ENCODE results near the gene C14orf180. TPM values are rescaled to one million over a fixed set of nuclear protein-coding genes. Genes with fewer than 3 reads are reported as not detected.
A peak's percentile ranks its signal among the peaks of the same experiment; 100 is the strongest.
"Not testable (repeated sequence)": the region's sequence is repeated elsewhere in the genome, so short reads cannot be mapped to it uniquely, and the experiment has no call there.

The C14orf180 gene
- total and polyA plus RNA-seq, 5 donors: 56.5 to 153 (median 107) TPM

DNA sequence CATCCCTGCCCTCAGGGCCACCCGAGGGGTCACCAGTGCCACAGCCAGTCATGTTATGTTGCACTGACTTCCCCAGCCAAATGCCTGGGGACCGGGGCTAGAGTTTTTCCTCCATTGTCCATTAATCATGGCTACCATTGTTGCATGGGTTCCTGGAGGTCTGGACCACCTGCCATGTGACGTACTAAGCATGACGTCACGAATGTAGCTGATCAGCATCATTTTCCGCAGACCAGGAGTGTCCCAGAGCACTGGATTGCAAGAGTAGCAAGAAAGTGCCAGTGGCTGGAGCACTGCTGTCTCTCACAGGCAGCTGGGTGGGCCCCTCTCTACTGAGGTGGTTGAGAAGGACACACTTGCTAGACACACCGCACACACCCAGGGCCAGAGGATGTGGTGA lies 6.9 kb upstream of the C14orf180 start:
- 86% methylated on average over 7 of the region's 7 CpGs for WGBS
- DNase-seq (no peak), ATAC-seq (no peak)
- Histone ChIP-seq H3K4me3 (ENCODE audit: low read length) (no peak overlapping the region), H3K9me3 (ENCODE audit: control insufficient read depth, low read length) (no peaks in the 10 kb centered on the region), H3K27me3 (ENCODE audit: control insufficient read depth, insufficient read depth) (no peaks in the 10 kb centered on the region), H3K4me1 (ENCODE audit: control insufficient read depth, insufficient read depth, low read length) (no peaks in the 10 kb centered on the region), H3K27ac (ENCODE audit: low read length) (no peak overlapping the region)
- intact Hi-C loops (cut with DNase I): no loop called here

DNA sequence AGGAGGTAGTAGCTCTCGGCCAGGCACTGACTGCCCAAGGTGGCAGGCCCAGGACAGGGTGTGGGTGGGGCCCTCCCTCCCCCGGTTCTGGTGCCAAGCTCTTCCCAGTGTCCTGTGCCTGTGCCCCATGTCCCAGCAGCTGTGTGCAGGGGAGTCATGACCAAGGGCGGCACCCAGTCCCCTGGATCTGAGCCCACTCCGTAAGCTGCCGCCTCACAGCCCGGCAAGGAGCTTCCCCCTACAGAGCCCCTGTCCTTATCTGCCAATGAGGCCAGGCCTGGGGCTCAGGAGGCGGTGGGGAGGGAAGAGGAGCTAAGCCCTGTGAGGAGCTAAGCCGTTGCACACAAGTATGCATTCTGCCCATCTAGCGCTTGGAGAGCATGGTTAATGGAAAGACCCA lies 5.6 kb upstream of the C14orf180 start:
- whole genome bisulfite sequencing: 38% methylated on average over 9 of the region's 9 CpGs
- peak in 1 of 3 donors; percentile 42 for DNase-seq
- H3K27ac ChIP-seq (ENCODE audit: low read length): no peak overlapping the region
- H3K9me3 ChIP-seq (ENCODE audit: control insufficient read depth, low read length): no peaks in the 10 kb centered on the region
- no peak overlapping the region for H3K4me3 ChIP-seq (ENCODE audit: low read length)
- intact Hi-C loops (cut with DNase I): no loop called here
- H3K4me1 ChIP-seq (ENCODE audit: control insufficient read depth, insufficient read depth, low read length): peaks cover 5% of the 10 kb centered on the region
- ATAC-seq: peak; percentile 22 to 46
- no peaks in the 10 kb centered on the region for H3K27me3 ChIP-seq (ENCODE audit: control insufficient read depth, insufficient read depth)

DNA sequence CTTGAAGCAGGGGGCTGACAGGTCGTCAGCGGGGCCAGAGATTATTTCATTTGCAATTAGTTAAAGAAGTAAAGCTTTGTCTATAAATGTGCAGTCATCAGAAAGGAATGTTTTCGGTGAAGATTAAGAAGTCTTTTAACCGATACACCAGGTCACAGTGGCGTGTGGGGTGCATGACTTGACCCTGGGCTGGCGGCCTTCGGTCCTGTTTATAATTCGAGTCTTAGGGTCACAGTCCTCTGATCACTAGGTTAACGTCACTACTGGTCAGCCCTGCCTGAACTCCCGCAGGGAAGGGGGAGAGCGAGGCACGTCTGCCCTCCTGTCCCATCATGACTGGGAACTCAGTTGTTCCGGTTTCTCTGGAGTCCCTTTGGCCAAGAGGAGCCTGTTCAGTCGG lies 5.0 kb upstream of the C14orf180 start:
- no peak for ATAC-seq
- peaks cover 8% of the 10 kb centered on the region for H3K4me1 ChIP-seq (ENCODE audit: control insufficient read depth, insufficient read depth, low read length)
- no peaks in the 10 kb centered on the region for H3K27me3 ChIP-seq (ENCODE audit: control insufficient read depth, insufficient read depth)
- intact Hi-C loops (cut with DNase I): no loop called here
- no peaks in the 10 kb centered on the region for H3K9me3 ChIP-seq (ENCODE audit: control insufficient read depth, low read length)
- no peak overlapping the region for H3K27ac ChIP-seq (ENCODE audit: low read length)
- no peak overlapping the region for H3K4me3 ChIP-seq (ENCODE audit: low read length)
- DNase-seq: no peak
- 71% methylated on average over 14 of the region's 14 CpGs for WGBS

DNA sequence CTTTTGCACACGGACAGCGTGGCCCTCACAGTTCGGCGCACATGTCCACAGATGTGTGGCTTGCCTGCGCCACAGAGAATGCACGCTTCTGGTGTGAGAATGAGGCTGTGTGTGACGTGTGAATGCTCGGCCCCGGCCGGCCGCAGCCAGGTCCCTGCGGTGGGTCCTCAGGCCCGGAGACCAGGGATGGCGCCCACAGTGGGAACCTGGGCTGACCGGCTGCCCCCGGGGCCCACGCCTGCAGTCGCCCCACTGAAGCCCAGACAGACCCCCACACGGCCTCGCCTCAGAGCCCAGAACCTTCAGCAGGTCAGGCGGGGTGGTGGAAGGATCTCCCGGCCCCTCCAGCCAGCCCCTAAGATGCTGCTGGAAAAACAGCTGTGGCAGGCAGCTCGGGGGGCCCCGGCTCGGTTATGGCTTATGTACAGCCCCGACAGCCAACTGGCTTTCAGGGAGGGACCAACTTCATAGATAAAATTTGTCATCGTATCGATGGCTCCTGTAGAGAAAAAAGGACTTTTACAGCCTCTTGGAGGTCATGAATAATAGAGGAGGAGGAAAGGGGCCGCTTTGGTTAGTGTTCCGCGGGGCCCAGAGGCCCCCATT lies 4.5 kb upstream of the C14orf180 start:
- no peaks in the 10 kb centered on the region for H3K9me3 ChIP-seq (ENCODE audit: control insufficient read depth, low read length)
- intact Hi-C loops (cut with DNase I): no loop called here
- ATAC-seq: no peak

DNA sequence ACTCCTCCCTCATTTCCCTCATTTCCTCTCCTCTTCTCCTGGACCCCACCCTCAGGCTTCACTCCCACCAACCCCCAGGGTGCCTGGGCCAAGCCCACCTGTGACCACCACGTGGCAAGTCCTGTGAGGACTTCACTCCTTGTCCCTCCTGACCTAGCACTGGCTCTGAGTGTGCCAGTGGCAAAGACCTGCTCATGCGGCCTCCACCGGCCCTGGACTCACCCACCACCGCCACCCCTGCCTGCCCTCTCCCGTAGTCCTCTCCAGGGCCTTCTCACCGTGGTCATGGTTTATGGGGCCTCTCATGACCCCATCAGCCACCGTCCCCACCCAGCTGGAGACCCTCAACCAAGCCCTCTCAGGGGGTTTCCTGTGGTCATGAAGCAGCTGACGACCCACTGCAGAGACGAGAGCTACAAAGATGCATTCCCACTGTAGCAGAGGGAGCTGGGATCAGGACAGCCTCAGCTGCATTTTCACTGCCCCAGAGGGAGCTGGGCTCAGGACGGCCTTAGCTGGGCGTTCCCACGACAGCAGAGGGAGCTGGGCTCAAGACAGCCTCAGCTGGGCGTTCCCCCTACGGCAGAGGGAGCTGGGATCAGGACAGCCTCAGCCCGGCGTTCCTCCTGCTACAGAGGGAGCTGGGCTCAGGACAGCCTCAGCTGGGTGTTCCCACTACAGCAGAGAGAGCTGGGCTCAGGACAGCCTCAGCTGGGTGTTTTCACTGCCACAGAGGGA lies 3.2 kb upstream of the C14orf180 start:
- peak in 1 of 2 donors; percentile 3 for ATAC-seq
- DNase-seq: no peak
- Histone ChIP-seq H3K27me3 (ENCODE audit: control insufficient read depth, insufficient read depth) (no peaks in the 10 kb centered on the region), H3K9me3 (ENCODE audit: control insufficient read depth, low read length) (no peaks in the 10 kb centered on the region), H3K4me1 (ENCODE audit: control insufficient read depth, insufficient read depth, low read length) (peaks cover 8% of the 10 kb centered on the region), H3K4me3 (ENCODE audit: low read length) (no peak overlapping the region), H3K27ac (ENCODE audit: low read length) (no peak overlapping the region)
- intact Hi-C loops (cut with DNase I): no loop called here
- WGBS: 61% methylated on average over 16 of the region's 16 CpGs

More for the DNA sequence above, 4.5 kb upstream of the C14orf180 start:
- no peaks in the 10 kb centered on the region for H3K27me3 ChIP-seq (ENCODE audit: control insufficient read depth, insufficient read depth)
- WGBS: 82% methylated on average over 31 of the region's 31 CpGs
- H3K4me1 ChIP-seq (ENCODE audit: control insufficient read depth, insufficient read depth, low read length): peaks cover 8% of the 10 kb centered on the region
- DNase-seq: no peak
- H3K27ac ChIP-seq (ENCODE audit: low read length): no peak overlapping the region
- no peak overlapping the region for H3K4me3 ChIP-seq (ENCODE audit: low read length)

DNA sequence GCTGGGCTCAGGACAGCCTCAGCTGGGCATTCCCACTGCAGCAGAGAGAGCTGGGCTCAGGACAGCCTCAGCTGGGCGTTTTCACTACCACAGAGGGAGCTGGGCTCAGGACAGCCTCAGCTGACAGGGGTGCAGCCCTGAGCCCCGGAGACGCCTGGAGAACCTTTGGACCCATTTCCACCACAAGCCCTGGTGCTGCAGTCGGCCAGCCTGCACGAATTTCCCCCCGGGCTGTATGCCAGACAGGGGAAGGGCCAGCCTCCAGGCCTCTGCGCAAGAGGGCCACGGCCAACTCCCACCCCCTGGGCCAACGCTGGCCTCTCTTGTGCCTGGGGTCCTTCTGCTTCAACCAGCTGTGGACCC lies 2.6 kb upstream of the C14orf180 start:
- H3K27me3 ChIP-seq (ENCODE audit: control insufficient read depth, insufficient read depth): no peaks in the 10 kb centered on the region
- ATAC-seq: no peak

DNA sequence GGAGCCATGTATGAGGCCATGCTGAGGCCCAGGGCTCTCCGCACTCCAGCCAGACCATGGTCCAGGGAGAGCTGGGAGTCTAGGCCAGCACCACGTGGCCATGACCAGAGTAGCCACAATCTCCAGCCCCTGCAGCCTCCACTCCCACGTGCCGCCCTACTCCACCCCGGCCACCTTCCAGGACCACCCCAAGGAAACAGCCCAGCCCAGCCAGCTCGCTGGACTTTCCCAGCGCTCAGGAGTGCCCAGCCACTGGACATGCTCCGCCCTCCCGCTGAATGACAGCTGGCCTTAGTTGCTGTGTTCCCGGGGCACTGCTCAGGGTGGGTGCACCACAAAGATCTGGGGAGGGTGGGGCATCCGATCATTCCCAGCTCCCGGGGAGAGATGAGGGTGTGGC lies 2.1 kb upstream of the C14orf180 start:
- H3K4me1 ChIP-seq (ENCODE audit: control insufficient read depth, insufficient read depth, low read length): peaks cover 8% of the 10 kb centered on the region
- H3K4me3 ChIP-seq (ENCODE audit: low read length): no peak overlapping the region
- intact Hi-C loops (cut with DNase I): no loop called here
- ATAC-seq (no peak), DNase-seq (peak in 1 of 3 donors; percentile 75)
- H3K9me3 ChIP-seq (ENCODE audit: control insufficient read depth, low read length): no peaks in the 10 kb centered on the region
- no peak overlapping the region for H3K27ac ChIP-seq (ENCODE audit: low read length)
- 64% methylated on average over 12 of the region's 12 CpGs for WGBS
- no peaks in the 10 kb centered on the region for H3K27me3 ChIP-seq (ENCODE audit: control insufficient read depth, insufficient read depth)

More for the DNA sequence above, 2.6 kb upstream of the C14orf180 start:
- intact Hi-C loops (cut with DNase I): no loop called here
- 34% methylated on average over 9 of the region's 9 CpGs for WGBS
- H3K4me3 ChIP-seq (ENCODE audit: low read length): no peak overlapping the region
- peaks cover 8% of the 10 kb centered on the region for H3K4me1 ChIP-seq (ENCODE audit: control insufficient read depth, insufficient read depth, low read length)
- no peak for DNase-seq
- no peak overlapping the region for H3K27ac ChIP-seq (ENCODE audit: low read length)
- no peaks in the 10 kb centered on the region for H3K9me3 ChIP-seq (ENCODE audit: control insufficient read depth, low read length)

DNA sequence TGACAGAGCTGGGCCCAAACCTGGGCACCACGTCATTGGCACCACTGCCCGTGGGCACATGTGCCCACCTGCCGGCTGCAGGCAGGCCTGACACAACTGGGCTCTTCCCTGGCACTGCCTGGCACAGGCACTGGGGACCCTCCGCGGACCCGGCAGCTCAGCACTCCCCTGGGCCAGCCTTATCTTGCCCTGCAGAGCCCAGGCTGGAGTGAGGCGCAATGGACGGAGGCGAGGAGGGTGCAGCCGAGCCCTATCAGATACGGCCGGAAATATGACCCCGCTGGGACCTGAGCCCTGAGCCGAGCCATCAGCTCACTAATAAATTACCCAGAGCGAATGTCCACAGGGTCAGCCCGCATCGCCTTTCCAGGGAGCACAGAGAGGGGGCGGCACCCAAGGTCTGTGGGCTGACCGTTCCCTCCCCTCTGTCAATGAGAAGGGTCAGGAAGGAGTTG lies 1.7 kb upstream of the C14orf180 start:
- Histone ChIP-seq H3K27ac (ENCODE audit: low read length) (no peak overlapping the region), H3K9me3 (ENCODE audit: control insufficient read depth, low read length) (no peaks in the 10 kb centered on the region), H3K4me3 (ENCODE audit: low read length) (no peak overlapping the region), H3K27me3 (ENCODE audit: control insufficient read depth, insufficient read depth) (no peaks in the 10 kb centered on the region), H3K4me1 (ENCODE audit: control insufficient read depth, insufficient read depth, low read length) (peaks cover 8% of the 10 kb centered on the region)
- WGBS: 32% methylated on average over 19 of the region's 19 CpGs
- DNase-seq (no peak), ATAC-seq (no peak)
- intact Hi-C loops (cut with DNase I): no loop called here

DNA sequence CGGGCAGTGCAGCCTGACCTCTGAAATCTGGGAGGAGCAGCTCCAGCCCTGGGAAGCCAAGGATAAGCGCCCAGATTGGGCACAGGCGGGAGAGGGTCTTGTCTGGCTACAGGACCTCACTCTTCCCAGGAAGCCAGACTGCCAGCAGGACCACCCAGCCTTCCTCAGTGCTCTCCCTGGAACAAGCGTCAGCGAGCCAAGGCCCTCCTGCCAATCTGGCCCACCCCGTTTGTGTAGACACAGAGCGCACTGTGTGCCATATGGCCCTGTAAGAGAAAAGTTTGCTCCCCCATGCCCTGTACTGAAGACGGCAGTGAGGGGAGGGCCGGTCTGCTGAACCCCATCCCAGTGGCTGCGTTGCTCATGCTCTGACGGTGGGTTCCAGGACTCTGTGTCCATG lies 1.2 kb upstream of the C14orf180 start:
- no peaks in the 10 kb centered on the region for H3K9me3 ChIP-seq (ENCODE audit: control insufficient read depth, low read length)
- H3K27me3 ChIP-seq (ENCODE audit: control insufficient read depth, insufficient read depth): no peaks in the 10 kb centered on the region
- H3K4me1 ChIP-seq (ENCODE audit: control insufficient read depth, insufficient read depth, low read length): peaks cover 8% of the 10 kb centered on the region
- 57% methylated on average over 11 of the region's 11 CpGs for WGBS
- no peak for DNase-seq
- intact Hi-C loops (cut with DNase I): no loop called here
- H3K27ac ChIP-seq (ENCODE audit: low read length): no peak overlapping the region
- H3K4me3 ChIP-seq (ENCODE audit: low read length): no peak overlapping the region
- ATAC-seq: no peak

DNA sequence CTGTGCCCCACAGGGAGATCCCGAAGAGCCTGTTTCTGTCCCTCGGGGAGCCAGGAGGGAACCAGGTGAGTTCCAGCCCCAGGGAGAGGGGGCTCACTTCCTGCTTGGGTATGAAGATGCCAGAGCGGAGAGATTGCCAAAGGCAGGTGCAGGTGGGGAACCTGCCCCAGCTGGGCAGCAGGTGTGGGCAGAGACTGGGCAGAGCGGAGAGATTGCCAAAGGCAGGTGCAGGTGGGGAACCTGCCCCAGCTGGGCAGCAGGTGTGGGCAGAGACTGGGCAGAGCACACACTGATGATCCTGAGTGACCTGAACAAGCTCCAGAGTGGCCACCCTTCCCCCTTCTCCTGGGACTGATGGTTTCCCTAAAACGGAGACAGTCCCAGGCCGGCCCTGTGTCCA lies 375 bp downstream of the C14orf180 start:
- not testable (repeated sequence) for ATAC-seq

DNA sequence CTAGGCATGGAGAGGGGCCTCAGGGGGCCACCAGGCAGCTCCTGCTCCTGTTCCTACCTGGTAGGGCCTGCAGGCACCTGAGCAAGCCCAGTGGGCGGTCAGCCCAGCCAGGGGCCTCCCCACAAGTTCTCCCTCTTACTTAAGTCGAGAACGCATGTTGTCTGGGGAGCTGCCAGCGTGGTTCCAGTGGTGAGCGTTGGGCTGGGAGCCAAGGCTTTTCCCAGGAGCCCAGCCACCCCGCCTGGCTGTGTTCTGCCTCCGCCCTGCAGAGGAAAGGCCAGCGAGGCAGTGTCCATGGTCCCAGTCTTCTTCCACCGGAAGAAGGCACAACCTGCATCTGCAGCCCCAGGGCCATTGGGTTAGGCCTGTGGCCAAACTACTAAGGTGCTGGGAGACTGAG lies 1.4 kb downstream of the C14orf180 start:
- Histone ChIP-seq H3K27ac (ENCODE audit: low read length) (peak overlapping the region; percentile 79), H3K9me3 (ENCODE audit: control insufficient read depth, low read length) (no peaks in the 10 kb centered on the region), H3K27me3 (ENCODE audit: control insufficient read depth, insufficient read depth) (no peaks in the 10 kb centered on the region), H3K4me3 (ENCODE audit: low read length) (peak overlapping the region; percentile 16), H3K4me1 (ENCODE audit: control insufficient read depth, insufficient read depth, low read length) (peaks cover 19% of the 10 kb centered on the region)
- ATAC-seq (peak; percentile 5 to 10), DNase-seq (peak; percentile 75 to 92 (median 89))
- intact Hi-C loops (cut with DNase I): no loop called here
- 43% methylated on average over 9 of the region's 9 CpGs for WGBS

More for the DNA sequence above, 375 bp downstream of the C14orf180 start:
- DNase-seq; H3K27me3 ChIP-seq (ENCODE audit: control insufficient read depth, insufficient read depth); intact Hi-C loops (cut with DNase I); H3K9me3 ChIP-seq (ENCODE audit: control insufficient read depth, low read length): not testable (repeated sequence)
- H3K4me1 ChIP-seq (ENCODE audit: control insufficient read depth, insufficient read depth, low read length): peaks cover 16% of the 10 kb centered on the region
- H3K27ac ChIP-seq (ENCODE audit: low read length): peak overlapping the region; percentile 79
- H3K4me3 ChIP-seq (ENCODE audit: low read length): peak overlapping the region; percentile 16
- WGBS: 55% methylated on average over 6 of the region's 6 CpGs
